ENCODE results near the gene SUPT4H1.

SUPT4H1 gene

DNA sequence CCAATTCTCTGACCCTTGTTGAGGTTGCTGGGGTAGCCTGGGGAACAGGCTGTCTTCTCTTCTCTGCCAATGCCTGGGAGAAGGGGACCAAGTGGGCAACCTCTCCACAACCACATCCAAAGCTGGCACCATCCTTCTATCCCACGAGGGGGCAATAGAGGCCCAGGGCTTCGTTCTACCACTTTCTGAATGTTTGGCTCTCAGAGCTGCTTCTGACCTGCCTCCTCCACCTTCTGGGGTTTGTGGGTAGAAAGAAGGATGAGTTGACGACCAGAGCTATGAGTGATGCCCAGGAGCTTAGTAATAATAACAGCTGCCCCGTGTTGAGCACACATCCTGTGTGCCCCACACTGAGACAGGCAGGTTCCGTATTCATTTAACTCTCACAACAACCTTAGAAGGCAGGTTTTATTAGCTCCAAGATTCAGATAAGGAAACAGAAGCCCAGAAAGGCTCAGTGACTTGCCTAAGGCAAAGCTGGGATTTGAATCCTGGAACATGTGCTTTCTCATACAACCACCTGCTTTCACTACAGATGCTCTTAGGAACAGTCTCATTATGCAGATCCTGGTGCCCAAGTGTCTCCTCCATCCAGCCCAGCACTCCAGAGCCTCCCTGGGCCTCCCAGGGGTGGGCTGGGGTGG is 34.5 kb downstream of the SUPT4H1 start:
- DNase-seq (ENCODE audit: low spot score), result peak; percentile 92

DNA sequence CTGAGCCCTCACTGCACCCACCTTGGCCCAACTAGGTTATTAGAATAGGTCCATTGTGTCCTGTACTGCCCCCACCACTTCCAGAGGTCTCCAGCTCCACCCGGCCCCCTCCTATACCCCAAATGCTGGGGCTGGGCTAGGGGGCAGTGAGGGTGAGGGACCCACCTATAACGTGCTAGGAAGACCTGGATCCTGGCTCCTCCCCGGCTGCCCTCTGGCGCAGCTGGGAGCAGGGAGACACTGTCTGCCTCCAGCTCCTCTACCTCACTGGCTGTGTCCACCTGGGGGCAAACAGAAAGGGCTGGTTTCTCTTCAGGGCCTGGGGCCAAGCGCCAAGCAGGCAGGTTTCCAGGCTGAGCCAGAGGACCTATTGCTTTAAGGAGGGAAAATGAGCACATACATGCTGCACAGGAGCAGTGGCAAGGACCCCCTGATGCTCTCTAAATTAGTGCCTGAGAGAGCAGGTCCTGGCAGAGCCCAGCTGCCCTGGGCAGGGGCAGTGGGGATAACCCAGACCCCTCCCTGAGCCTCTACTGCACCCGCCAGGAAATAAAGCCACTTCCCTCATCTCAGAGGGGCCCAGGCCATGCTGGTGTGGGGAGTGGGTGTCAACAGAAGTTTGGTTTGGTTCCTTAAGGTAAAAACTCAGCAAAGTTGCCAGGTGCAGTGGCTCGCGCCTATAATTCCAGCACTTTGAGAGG is 35.6 kb downstream of the SUPT4H1 start:
- no peak for DNase-seq (ENCODE audit: low spot score)

DNA sequence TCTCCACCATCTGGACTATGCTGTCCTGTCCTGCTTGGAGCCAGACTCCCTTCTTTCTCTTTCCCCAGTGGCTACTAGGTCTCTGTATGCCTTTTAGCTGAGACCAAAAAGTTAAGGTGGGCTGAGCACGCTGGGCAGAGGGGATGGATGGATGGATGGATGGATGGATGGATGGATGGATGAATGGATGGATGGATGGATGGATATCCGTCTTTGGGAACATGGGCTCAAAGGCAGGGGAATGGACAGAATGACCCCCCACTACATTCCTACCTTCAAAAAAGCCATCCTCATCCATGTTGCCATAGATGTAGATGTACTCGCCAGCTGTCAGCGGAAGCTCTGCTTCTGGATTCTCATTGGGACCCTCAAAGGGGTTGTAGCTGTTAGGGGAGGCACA is 36.3 kb downstream of the SUPT4H1 start:
- no peak for DNase-seq (ENCODE audit: low spot score)

DNA sequence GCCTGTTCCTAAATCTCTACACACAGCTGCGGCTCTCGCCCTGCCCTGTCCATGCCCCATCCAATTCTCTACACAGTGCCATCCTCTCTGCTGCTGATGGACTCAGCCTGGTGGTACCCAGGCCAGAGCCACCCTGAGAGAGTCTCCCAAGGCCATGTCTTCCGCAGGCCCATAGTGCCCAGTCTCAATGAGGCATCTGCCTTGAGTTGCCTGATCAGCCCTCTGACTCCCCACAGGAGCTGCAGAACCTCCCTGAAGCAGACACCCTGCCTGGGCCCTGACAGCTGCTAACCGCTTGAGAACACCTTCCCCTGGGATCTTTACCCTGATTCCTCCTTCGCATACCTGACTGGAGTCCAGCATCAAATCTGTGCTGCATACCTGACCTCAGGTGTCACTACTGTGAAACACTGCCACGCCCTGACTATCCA is 36.7 kb downstream of the SUPT4H1 start:
- no peak for DNase-seq (ENCODE audit: low spot score)

DNA sequence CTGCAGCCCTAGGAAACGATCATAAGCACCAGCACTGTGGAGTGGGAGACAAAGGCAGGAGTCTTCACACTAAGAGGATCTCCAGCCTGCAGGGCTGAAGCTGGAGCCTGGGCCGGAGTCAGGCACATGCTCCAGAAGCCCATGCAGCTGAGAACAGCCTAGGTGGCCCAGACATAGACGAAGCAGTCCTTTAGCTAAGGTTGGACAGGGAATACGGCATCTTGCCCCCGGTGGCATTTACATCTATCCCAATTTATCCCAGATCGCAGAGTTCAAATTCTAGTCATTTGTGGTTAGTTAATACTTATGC is 37.3 kb downstream of the SUPT4H1 start:
- no peak for DNase-seq (ENCODE audit: low spot score)

DNA sequence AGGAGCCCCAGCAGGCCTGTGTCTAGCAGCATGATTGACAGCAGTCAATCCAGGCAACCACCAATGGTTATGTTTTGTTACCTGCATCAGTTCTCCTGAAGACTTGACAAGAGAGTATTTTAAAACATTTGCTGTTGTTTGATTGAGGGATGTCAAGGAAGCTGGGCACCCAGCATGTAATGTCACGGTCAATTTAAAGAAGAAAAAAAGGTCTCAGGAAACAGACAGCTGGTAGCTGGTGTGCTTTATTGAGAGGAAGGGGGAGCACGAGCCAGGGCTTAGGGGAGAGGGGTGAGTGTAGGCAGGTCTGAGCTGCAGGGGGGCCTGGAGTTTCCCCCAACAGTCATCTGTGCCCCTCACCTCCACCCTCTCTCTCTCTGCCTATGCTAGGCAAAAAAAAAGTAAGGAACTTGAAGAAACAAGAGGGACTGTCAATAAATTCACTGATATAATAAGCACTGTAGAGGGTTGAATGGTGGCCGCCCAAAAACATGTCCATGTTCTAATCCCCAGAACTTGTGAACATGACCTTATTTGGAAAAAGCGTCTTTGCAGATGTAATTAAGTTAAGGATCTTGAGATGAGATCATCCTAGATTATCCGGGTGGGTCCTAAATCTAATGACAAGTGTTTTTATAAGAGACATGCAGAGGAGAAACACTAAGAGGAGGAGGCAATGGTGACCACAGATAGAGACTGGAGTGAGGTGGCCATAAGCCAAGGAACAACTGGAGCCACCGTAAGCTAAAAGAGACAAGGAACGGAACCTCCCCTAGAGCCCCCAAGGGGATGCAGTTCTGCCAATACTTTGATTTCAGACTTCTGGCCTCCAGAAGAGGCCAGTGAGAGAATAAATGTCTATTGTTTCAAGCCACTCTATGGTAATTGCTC is 37.9 kb downstream of the SUPT4H1 start:
- DNase-seq (ENCODE audit: low spot score), result no peak

DNA sequence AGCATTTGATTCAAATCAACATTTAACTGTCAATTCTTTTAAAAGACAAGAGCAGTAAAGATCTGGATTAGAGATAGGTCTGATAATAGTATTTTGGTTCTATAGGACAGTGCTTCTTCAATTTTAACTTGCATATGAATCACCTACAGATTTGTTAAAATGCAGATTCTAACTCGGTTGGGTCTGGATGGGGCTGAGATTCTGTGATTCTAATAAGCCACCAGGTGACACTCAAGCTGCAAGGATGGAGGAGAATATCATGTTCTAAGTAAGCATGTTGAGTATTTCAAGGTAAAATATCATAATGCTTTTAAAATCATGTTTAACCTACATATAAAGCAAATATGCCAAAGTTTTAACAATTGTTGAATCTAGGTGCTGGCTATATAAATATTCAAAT is 39.2 kb downstream of the SUPT4H1 start:
- DNase-seq (ENCODE audit: low spot score), result no peak

DNA sequence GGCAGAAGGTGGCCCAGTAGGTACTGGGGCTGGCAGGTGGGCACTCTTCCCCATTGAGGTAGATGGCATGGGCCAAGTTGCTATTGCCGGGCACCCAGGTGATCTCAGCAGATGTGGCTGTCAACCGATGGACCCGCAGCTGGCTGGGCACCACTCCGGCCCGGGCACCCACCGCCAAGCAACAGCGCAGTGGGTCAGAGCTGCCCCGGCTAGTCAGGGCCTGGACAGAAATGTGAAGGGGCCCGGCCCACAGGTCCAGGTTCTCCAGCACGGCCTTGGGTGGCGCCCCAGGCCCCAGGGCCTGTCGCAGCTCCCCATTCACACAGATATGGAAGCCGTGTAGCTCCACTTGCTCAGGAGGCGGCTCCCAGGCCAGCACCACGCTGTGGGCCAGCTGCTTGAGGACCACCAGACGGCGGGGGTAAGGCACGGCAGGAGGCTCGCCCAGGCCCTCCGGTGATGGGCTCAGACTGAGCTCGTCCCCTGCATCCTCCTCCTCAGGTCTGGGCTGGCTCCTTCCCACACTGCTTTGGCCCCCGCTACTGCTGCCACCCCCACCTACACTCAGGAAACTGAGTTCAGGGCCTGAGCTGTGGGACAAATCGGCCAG is 39.9 kb downstream of the SUPT4H1 start:
- no peak for DNase-seq (ENCODE audit: low spot score)

DNA sequence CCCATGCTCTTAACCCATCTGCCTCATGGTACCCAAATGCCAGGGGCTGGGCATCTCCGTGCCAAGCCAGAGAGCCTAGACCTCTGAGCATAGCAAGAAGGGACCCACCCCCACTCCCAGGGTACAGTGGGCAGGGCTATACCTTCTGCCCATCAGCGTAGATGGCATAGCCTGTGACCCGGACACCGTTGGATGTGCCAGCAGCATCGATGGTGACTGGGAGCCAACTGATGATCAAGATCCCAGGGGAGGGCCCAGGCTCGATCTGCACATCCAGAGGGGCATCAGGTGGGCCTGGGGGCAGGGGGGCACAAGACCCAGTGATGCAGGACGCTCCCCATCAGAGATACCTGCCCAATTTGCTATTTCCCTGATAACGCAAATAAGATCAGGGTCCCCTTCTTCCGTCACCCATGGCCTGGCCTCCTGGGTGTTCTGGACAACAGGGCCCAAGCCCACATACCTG is 40.5 kb downstream of the SUPT4H1 start:
- DNase-seq (ENCODE audit: low spot score), result no peak

DNA sequence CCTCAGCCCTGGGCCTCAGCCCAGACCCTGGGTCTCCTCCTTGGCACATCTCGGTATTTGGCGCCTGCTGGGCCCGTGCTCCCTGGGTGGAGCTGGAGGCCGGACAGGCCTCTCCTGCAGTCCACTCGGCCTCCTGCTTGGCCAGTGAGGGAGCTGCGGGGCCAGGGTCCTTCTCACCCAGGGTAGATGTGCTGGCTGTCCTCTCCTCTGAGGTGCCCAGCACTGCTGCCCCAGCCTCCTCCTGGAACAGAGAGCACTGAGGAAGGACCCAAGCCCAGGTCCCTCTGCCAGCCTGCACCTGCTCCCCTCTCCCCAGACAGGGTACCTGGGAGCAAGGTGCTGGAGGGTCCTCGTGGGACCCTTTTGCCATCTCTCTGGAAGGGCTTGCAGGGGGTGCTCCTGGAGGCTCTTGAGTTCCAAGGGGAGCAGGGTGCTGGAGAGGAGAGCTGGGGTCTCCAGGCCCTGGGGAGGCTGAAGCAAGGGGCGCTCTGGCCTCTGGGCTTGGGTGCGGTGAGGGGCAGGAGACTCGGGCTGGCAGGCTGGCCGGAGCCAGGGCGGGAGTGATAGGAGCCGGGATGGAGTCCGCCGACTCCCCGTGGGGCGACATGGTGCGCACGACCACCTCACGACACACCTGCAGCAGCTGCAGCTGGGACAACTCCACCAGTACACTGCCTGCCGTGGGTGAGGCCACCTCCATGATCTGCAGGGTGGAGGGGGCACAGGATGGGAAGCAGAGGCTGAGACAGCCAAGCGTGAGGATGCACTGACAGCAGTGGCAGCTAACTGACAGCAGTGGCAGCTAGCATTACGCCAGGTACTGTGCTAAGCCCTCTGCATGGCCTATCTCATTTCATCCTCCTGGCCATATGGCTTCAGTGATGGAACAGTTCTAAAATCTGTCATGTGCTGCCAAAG is 41.2 kb downstream of the SUPT4H1 start:
- DNase-seq (ENCODE audit: low spot score), result no peak

DNA sequence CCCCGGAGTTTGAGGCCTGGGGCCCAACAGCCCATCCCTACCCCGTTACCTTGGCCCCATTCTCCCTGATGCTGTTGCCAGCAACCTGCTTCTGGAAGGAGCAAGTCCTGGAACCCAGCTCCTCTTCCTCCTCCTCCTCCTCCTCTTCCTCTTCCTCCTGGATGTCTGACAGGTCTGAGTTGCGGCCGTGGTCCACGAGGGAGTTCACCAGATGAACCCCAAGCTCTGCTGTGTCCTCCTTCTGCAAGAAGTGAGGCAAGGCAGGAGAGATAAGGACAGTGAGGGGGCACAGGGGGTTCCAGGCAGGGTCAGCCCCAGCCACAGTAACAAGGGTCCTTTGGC is 42.1 kb downstream of the SUPT4H1 start:
- DNase-seq (ENCODE audit: low spot score), result no peak

DNA sequence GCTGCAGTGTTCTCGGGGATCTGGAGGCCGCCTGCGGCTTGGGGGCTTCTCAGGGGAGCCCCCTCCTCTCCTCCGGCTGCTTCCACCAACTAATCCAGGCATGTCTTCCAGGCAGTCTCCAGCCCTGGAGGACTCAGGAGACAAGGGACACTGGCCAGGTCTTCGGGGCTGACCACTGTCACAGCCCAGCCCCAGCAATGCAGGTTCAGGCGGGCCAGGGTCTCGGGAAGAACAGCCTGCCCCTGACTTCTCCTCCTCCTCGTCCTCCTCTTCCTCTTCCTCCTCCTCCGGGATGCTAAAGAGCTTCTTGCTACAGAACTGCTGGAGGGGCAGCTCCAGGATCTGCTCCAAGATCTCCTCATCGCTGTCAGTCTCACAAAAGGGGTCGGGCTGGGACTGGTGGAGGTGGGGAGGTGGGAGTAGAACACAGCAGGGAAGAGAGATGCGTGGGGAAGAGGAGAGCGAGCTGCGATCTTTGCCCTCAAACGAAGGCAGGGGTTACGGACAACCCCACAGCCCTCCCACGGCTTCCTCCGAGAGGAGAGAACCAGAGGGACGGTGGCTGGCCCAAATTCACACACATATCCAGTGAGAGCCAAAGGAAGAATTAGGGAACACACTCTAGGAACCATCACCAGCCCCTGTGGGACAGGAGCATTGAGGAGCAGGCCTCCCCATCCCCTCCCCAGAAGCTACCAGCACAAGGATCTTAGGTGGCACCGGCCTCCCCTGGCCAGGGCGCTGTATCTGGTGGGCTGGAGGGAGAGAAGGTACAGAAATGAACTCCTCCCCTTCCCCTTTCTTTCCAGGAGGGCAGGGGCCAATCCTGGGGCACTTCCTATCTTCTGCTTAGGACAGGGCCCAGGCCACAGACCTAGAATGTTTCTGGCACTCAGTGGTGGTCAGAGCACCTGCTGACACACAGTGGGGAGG is 42.8 kb downstream of the SUPT4H1 start:
- DNase-seq (ENCODE audit: low spot score), result no peak

DNA sequence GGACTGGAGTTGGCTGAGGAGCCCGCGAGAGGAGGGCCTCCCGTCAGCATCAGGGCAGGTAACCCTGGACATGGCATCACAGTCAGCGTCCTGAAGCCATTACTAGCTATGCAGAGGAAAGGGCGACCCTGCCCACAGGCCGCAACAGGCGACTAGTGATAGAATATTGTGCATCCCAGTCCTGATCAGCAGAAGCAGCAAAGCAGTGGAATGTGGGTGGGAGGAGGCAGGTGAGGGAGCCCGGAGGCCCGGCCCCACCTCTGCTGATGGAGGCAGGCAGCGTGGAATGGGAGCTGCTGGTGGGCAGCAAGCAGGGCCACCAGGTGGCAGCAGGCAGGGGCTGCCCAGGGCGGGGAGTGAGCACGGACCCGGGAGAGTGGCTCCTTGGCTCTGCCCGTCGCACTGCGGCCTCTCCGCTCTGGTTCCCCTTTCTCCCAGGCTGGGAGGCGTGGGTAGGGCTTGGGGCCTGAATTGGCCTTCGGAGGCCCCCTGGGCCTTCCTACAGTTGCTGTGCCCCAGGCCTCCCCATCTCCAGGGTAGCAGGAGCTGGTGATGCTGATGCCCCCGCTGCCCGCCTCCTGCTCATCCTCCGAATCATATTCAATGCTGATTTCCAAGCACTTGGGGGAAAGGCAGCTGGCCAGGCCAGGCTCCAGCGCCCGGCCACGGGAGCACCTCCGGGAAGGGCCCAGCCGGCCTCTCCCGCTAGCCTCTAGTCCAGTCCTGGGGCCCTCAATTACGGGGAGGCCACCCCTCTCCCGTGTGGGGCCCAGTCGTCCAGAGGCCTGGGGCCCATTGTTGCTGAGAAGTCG is 43.6 kb downstream of the SUPT4H1 start:
- DNase-seq (ENCODE audit: low spot score), result no peak

DNA sequence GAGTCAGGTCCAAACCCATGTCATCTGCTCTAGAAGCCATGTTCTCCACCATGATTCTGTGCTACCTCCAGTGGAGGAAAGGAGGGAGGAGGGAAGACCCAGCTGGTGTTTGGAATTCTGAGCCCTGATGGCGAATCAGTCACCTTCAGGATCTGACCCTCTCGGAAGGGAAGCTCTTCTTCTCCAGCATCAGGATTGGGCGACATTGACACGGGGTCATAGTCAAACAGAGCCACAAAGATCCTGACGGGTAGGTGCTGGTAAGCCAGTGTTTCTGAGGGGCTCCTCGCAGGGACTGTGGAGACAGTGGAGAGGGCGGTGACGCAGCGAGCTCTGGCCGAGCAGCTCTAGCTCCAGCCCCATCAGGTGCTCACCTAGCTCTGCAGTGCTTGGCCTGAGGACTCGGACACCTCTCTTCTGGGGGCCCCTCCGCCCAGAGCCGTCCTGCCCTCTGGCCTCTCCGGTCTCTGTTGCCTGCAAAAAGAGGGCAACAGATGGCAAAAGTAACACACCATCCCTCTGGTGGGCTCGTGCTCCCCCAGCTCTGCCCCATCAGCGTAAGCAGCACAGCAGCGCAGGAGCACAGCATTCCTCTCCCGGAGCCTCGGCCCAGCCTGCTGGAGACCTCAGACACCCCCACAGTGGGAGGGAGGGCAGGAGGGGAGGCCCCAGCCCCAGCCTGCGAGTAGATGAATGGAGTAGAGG is 44.4 kb downstream of the SUPT4H1 start:
- DNase-seq (ENCODE audit: low spot score), result no peak

DNA sequence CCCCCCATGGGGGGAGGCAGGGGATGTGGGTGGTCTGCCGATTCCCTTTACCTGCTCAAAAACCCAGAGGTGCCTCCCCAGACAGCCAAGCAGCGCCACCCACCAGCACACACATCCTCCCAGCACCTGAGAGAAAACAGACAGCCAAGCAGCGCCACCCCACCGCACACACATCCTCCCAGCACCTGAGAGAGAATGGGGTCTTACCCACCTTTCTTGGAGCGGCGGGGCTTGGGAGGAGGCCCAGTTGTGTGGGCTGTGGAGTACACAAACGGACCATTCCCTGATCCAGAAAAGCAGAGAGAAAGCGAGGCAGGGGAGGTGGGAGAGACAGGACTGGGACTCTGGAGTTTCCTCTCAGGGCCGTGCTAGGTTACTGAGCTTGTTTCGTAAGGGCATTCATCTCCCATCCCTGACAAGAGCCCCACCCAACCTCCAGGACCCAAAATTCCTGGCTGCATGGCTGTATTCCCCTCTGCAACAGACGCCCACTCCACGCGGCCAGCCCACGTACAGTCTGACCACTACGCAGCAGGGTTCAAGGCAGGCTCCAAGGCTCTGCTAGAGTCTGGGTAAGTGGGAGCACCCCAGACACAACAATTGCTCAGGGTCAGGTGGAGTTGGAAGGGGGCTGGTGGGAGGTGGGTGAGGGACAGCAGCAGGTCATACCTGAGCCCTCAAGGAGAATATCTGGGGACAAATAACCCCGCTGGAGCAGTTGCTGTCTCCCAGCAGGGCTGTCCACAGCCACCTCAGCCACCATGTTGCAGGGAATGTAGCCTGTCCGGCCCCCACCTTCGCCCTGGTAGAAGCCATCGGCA is 45.7 kb downstream of the SUPT4H1 start:
- DNase-seq (ENCODE audit: low spot score), result no peak

DNA sequence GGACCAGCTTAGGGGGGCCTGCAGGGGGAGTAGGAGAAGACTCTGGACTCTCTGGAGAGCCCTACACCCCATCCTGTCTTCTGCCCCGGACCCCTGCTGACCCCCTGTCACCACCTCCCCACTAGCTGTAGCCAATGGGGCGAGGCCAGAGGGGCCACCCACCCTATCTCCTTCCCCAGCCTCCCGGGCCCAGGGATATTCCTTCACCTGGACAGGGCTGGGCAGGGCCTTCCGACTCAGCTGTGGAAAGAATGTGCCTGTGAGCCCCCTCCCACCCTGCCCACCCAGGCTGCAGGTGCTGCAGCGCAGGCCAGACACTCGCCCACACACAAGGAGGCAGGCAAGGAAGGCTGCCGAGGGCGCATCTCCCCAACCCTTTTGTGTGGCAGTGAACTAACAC is 46.4 kb downstream of the SUPT4H1 start:
- DNase-seq (ENCODE audit: low spot score), result no peak

DNA sequence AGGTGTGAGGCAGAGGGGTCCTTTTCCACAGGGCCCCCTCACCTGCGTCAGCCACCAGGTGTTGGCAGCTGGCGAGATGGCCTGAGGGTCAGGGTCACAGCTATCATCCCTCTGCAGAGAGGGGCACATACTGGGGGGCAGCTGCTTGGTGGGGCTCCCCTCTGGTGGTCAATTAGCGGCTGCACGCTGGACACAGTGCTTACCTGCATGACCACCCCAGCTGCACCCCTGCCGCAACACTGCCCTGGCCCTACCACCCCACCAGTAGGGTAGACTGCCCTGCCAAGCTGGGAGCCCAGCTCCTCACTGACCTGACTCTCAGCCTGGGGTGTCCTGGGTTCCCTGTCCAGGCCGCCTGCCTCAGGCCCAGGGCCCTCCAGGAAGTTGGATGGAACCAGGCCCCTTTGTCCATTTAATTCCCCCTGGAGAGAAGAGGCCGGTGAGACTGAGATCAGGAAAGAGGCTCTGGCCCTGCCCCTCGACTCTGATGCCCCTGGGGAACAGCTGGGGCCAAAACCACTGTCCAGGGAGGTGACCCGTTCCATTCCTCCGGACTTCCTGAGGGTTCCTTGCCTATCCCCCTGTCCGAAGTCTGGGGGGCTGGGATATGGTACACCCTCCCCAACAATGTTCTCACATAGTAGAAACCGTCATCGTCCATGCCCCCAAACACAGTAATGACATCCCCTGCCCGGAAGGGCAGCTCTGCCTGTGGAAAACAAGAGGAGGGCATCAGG is 47.1 kb downstream of the SUPT4H1 start:
- no peak for DNase-seq (ENCODE audit: low spot score)
